Mesenchymal stem cell (in vitro differentiated cells and primary cell): ENCODE measurements around the gene PRMT1.

Experiments used
- DNase-seq: peaks from one replicate; pipeline ENCODE4 v3.0.0-alpha.2; 2013
- H2AFZ ChIP-seq: one replicate; pipeline ENCODE4 v1.6.1; 2013; ENCODE audit warnings: low read depth, mild to moderate bottlenecking, control low read depth, inconsistent platforms, low read length, moderate library complexity
- H2AK5ac ChIP-seq: 2 replicates; pipeline ENCODE4 v1.6.1; 2013; ENCODE audit warnings: low read length, moderate library complexity, mild to moderate bottlenecking, inconsistent platforms; ENCODE audit not compliant: severe bottlenecking
- H2BK120ac ChIP-seq: one replicate; pipeline ENCODE4 v1.6.1; 2013; ENCODE audit warnings: low read depth, mild to moderate bottlenecking, inconsistent platforms, low read length, moderate library complexity
- H2BK12ac ChIP-seq, 2 experiments: one replicate each; pipeline ENCODE4 v1.6.1; 2013; ENCODE audit warnings: inconsistent platforms in 2 of 2, low read length in 2 of 2, mild to moderate bottlenecking in 2 of 2, moderate library complexity in 2 of 2, control low read depth in 1 of 2
- H2BK15ac ChIP-seq: one replicate; pipeline ENCODE4 v1.6.1; 2013; ENCODE audit warnings: mild to moderate bottlenecking, low read depth, inconsistent platforms; ENCODE audit not compliant: poor library complexity, severe bottlenecking
- H2BK5ac ChIP-seq: 2 replicates; pipeline ENCODE4 v1.6.1; 2013; ENCODE audit warnings: low read depth, mild to moderate bottlenecking, low read length, control low read depth, inconsistent platforms; ENCODE audit not compliant: poor library complexity, severe bottlenecking
- H3K14ac ChIP-seq, 2 experiments: one replicate each; pipeline ENCODE4 v1.6.1; 2013; ENCODE audit warnings: inconsistent platforms in 2 of 2, low read length in 2 of 2, control low read depth in 1 of 2, mild to moderate bottlenecking in 1 of 2, moderate library complexity in 1 of 2
- H3K18ac ChIP-seq, 2 experiments: one replicate each; pipeline ENCODE4 v1.6.1; 2013; ENCODE audit warnings: inconsistent platforms in 2 of 2, low read length in 2 of 2, control low read depth in 1 of 2, low read depth in 1 of 2, mild to moderate bottlenecking in 1 of 2
- H3K23ac ChIP-seq, 2 experiments: one replicate each; pipeline ENCODE4 v1.6.1; 2013; ENCODE audit warnings: inconsistent platforms in 2 of 2, low read length in 2 of 2, mild to moderate bottlenecking in 2 of 2, moderate library complexity in 2 of 2, control low read depth in 1 of 2
- H3K27ac ChIP-seq: 2 replicates; pipeline ENCODE4 v1.5.1; 2013; ENCODE audit warnings: mild to moderate bottlenecking, moderate library complexity, low read length, control low read depth, inconsistent platforms; ENCODE audit not compliant: poor library complexity, severe bottlenecking
- H3K27me3 ChIP-seq, 2 experiments: 2 replicates each; pipeline versions ENCODE4 v1.6.1 to v1.7.0; 2013; ENCODE audit warnings: low read length in 2 of 2, mild to moderate bottlenecking in 2 of 2, moderate library complexity in 2 of 2, control low read depth in 1 of 2, inconsistent platforms in 1 of 2; ENCODE audit not compliant: control insufficient read depth in 1 of 2, insufficient read depth in 1 of 2
- H3K36me3 ChIP-seq, 2 experiments: 2 replicates each; pipeline versions ENCODE4 v1.6.1 to v1.7.0; 2013; ENCODE audit warnings: low read length in 2 of 2, control low read depth in 1 of 2, inconsistent platforms in 1 of 2, low read depth in 1 of 2, mild to moderate bottlenecking in 1 of 2; ENCODE audit not compliant: insufficient read depth in 2 of 2, control insufficient read depth in 1 of 2
- H3K4ac ChIP-seq, 2 experiments: one replicate each; pipeline ENCODE4 v1.6.1; 2013; ENCODE audit warnings: inconsistent platforms in 2 of 2, low read length in 2 of 2, mild to moderate bottlenecking in 2 of 2, moderate library complexity in 2 of 2, control low read depth in 1 of 2, low read depth in 1 of 2
- H3K4me1 ChIP-seq: 2 replicates; pipeline ENCODE4 v1.6.1; 2013; ENCODE audit warnings: low read depth, low read length, control low read depth; ENCODE audit not compliant: control insufficient read depth, insufficient read depth
- H3K4me2 ChIP-seq: 2 replicates; pipeline ENCODE4 v1.6.1; 2013; ENCODE audit warnings: low read length, mild to moderate bottlenecking, inconsistent platforms; ENCODE audit not compliant: poor library complexity, severe bottlenecking
- H3K4me3 ChIP-seq, 2 experiments: 2 replicates each; pipeline versions ENCODE4 v1.5.1 to v1.7.0; 2013; ENCODE audit warnings: low read length in 2 of 2, mild to moderate bottlenecking in 2 of 2, control low read depth in 1 of 2, low read depth in 1 of 2; ENCODE audit not compliant: insufficient read depth in 1 of 2
- H3K79me1 ChIP-seq: replicated peaks from 2 replicates; pipeline ENCODE4 v1.6.1; 2013; ENCODE audit warnings: mild to moderate bottlenecking, control low read depth, low read length, inconsistent platforms; ENCODE audit not compliant: poor library complexity, severe bottlenecking
- H3K9ac ChIP-seq: 2 replicates; pipeline ENCODE4 v1.7.0; 2013; ENCODE audit warnings: mild to moderate bottlenecking, low read length, moderate library complexity
- H3K9me3 ChIP-seq: 2 replicates; pipeline ENCODE4 v1.7.0; 2013; ENCODE audit warnings: mild to moderate bottlenecking, low read length; ENCODE audit not compliant: control insufficient read depth
- H4K8ac ChIP-seq: one replicate; pipeline ENCODE4 v1.6.1; 2013; ENCODE audit warnings: inconsistent platforms, mild to moderate bottlenecking, low read length, moderate library complexity
- H4K91ac ChIP-seq: one replicate; pipeline ENCODE4 v1.6.1; 2013; ENCODE audit warnings: mild to moderate bottlenecking, low read length, inconsistent platforms
- WGBS: methylation state at CpG from one replicate; pipeline ENCODE4 v1.1.7; 2013; ENCODE audit warnings: mixed read lengths; 5-methylcytosine and 5-hydroxymethylcytosine counted together

Gene PRMT1

DNA sequence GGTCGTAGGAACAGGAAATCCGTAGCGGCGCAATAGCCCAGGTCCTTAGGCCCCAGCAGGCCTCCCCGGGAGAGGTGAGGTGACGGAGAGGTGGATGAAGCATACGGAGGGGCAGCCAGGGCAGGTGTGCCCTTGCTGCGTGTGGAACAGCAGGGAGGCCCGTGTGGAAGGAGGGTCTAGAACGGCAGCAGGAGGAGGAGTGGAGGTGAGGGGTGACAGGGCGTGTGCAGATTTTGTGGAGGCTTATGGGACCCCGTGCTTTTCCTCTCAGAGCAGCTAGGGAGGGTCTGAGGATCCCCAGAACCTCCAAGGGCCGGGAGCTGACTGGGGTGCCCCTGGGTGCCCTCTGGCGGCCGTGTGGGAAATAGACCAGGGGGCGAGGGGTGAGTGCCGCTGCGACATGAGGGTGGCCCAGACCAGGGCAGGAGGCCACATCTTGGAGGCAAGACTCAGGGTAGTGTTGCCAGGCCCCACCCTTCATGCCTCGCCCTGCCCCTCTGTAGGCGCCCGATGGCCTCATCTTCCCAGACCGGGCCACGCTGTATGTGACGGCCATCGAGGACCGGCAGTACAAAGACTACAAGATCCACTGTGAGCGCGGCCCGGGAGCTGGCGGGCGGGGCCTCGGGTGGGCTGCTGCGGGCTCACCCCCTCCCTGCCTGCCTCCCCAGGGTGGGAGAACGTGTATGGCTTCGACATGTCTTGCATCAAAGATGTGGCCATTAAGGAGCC, 7.3 kb downstream of the PRMT1 start:
- no peak overlapping the region for H3K4me3 ChIP-seq
- no peak overlapping the region for H3K4me2 ChIP-seq
- H3K9me3 ChIP-seq, result no peaks in the 10 kb centered on the region
- no peak overlapping the region for H4K91ac ChIP-seq
- H2AFZ ChIP-seq, result no peak overlapping the region
- no peak overlapping the region for H2AK5ac ChIP-seq
- no peak overlapping the region for H2BK120ac ChIP-seq
- H2BK15ac ChIP-seq, result no peak overlapping the region
- H3K27ac ChIP-seq, result no peak overlapping the region
- H2BK12ac ChIP-seq, result no peak overlapping the region
- H3K4me1 ChIP-seq, result peaks cover 20% of the 10 kb centered on the region
- no peak overlapping the region for H3K9ac ChIP-seq
- DNase-seq, result no peak
- no peak overlapping the region for H3K14ac ChIP-seq
- peaks cover 18% of the 10 kb centered on the region for H3K79me1 ChIP-seq
- no peak overlapping the region for H3K4ac ChIP-seq
- no peak overlapping the region for H3K18ac ChIP-seq
- no peak overlapping the region for H2BK5ac ChIP-seq
- no peaks in the 10 kb centered on the region for H3K27me3 ChIP-seq
- no peak overlapping the region for H4K8ac ChIP-seq
- peaks cover 58 to 84% of the 10 kb centered on the region in 2 experiments for H3K36me3 ChIP-seq
- H3K23ac ChIP-seq, result no peak overlapping the region
- WGBS, result 89% methylated on average over 35 of the region's 35 CpGs

- Histone ChIP-seq H3K23ac (no peak overlapping the region), H3K36me3 (peaks cover 58 to 81% of the 10 kb centered on the region in 2 experiments), H2BK15ac (no peak overlapping the region), H3K18ac (no peak overlapping the region), H3K4me2 (no peak overlapping the region), H3K4me1 (peaks cover 20% of the 10 kb centered on the region), H3K79me1 (peaks cover 20% of the 10 kb centered on the region), H2AK5ac (no peak overlapping the region), H4K91ac (no peak overlapping the region), H3K9me3 (no peaks in the 10 kb centered on the region), H2BK120ac (no peak overlapping the region), H3K14ac (no peak overlapping the region), H3K4me3 (no peak overlapping the region), H2AFZ (no peak overlapping the region), H2BK12ac (no peak overlapping the region), H3K9ac (no peak overlapping the region), H2BK5ac (no peak overlapping the region), H3K4ac (no peak overlapping the region), H3K27me3 (no peaks in the 10 kb centered on the region), H4K8ac (peak overlapping the region; percentile 27), H3K27ac (no peak overlapping the region)
- no peak for DNase-seq
- WGBS, result 95% methylated on average over 13 of the region's 13 CpGs
Measured at GRCh38 chr19:49684983-49685553, 8.0 kb downstream of the PRMT1 start.

- Histone ChIP-seq H2BK12ac (no peak overlapping the region), H2BK15ac (no peak overlapping the region), H2BK120ac (no peak overlapping the region), H4K8ac (no peak overlapping the region), H2BK5ac (no peak overlapping the region), H3K27ac (no peak overlapping the region), H3K14ac (no peak overlapping the region), H3K9ac (no peak overlapping the region), H3K23ac (no peak overlapping the region), H2AFZ (no peak overlapping the region), H3K4ac (no peak overlapping the region), H3K36me3 (peaks cover 58 to 75% of the 10 kb centered on the region in 2 experiments), H3K4me3 (no peak overlapping the region), H3K9me3 (no peaks in the 10 kb centered on the region), H3K79me1 (peaks cover 22% of the 10 kb centered on the region), H3K4me1 (peaks cover 20% of the 10 kb centered on the region), H2AK5ac (no peak overlapping the region), H4K91ac (no peak overlapping the region), H3K18ac (no peak overlapping the region), H3K27me3 (no peaks in the 10 kb centered on the region), H3K4me2 (no peak overlapping the region)
- WGBS, result 94% methylated on average over 22 of the region's 23 CpGs
- DNase-seq, result no peak
Measured at GRCh38 chr19:49685845-49686332, 8.8 kb downstream of the PRMT1 start.

- Histone ChIP-seq H3K4me2 (no peak overlapping the region), H2BK12ac (no peak overlapping the region), H4K8ac (no peak overlapping the region), H3K14ac (no peak overlapping the region), H3K9ac (no peak overlapping the region), H3K4me1 (peaks cover 21% of the 10 kb centered on the region), H2BK5ac (no peak overlapping the region), H3K18ac (no peak overlapping the region), H2AFZ (no peak overlapping the region), H4K91ac (no peak overlapping the region), H3K4me3 (no peak overlapping the region), H2AK5ac (no peak overlapping the region), H3K79me1 (peaks cover 22% of the 10 kb centered on the region), H3K9me3 (no peaks in the 10 kb centered on the region), H3K4ac (no peak overlapping the region), H2BK15ac (no peak overlapping the region), H3K27me3 (no peaks in the 10 kb centered on the region), H2BK120ac (no peak overlapping the region), H3K27ac (no peak overlapping the region), H3K36me3 (peaks cover 53 to 70% of the 10 kb centered on the region in 2 experiments), H3K23ac (no peak overlapping the region)
- DNase-seq, result no peak
- 98% methylated on average over 13 of the region's 27 CpGs for WGBS
Measured at GRCh38 chr19:49686503-49687088, 9.5 kb downstream of the PRMT1 start.
